HL-60 (cell line): ENCODE results near the gene MAP7D3.

Experiments used
- DNase-seq, 2 experiments: peaks; one replicate each; pipeline ENCODE4 v3.0.0-alpha.2; 2010 to 2020; ENCODE audit warnings: low read depth in 1 of 2, low spot score in 1 of 2
- H3K27ac ChIP-seq: fragments of 250-450 bp; sonication (Bioruptor Pico); replicated peaks from 2 replicates; pipeline ENCODE4 v1.5.1; 2020; ENCODE audit warnings: mild to moderate bottlenecking, moderate library complexity
- H3K27me3 ChIP-seq: fragments of 250-450 bp; sonication (Bioruptor Pico); 2 replicates; pipeline ENCODE4 v1.5.1; 2021; ENCODE audit warnings: mild to moderate bottlenecking, moderate library complexity; ENCODE audit not compliant: insufficient read depth, poor library complexity, severe bottlenecking
- H3K4me3 ChIP-seq: replicated peaks from 2 replicates; pipeline ENCODE4 v1.5.1; 2011; ENCODE audit warnings: mild to moderate bottlenecking, control low read depth, low read length; ENCODE audit not compliant: insufficient read depth
- GABPA ChIP-seq: IDR thresholded peaks from 2 replicates; pipeline ENCODE4 v1.6.1; 2012; ENCODE audit warnings: low read depth
- POLR2AphosphoS5 ChIP-seq: IDR thresholded peaks from 2 replicates; pipeline ENCODE4 v1.6.1; 2012; ENCODE audit warnings: low read depth
- SPI1 ChIP-seq: IDR thresholded peaks from 2 replicates; pipeline ENCODE4 v1.6.1; 2012; ENCODE audit warnings: low read depth, mild to moderate bottlenecking, borderline replicate concordance
- TF ChIP-seq, protein P1 (sequence below): IDR thresholded peaks from 2 replicates; pipeline ENCODE4 v1.6.1; 2012; ENCODE audit warnings: low read depth; ENCODE audit not compliant: insufficient replicate concordance
- TF ChIP-seq, protein P2 (sequence below): IDR thresholded peaks from one replicate; pipeline ENCODE4 v1.5.1; 2011; ENCODE audit warnings: low read length, control low read depth, inconsistent platforms; ENCODE audit not compliant: insufficient read depth

The MAP7D3 gene

DNA sequence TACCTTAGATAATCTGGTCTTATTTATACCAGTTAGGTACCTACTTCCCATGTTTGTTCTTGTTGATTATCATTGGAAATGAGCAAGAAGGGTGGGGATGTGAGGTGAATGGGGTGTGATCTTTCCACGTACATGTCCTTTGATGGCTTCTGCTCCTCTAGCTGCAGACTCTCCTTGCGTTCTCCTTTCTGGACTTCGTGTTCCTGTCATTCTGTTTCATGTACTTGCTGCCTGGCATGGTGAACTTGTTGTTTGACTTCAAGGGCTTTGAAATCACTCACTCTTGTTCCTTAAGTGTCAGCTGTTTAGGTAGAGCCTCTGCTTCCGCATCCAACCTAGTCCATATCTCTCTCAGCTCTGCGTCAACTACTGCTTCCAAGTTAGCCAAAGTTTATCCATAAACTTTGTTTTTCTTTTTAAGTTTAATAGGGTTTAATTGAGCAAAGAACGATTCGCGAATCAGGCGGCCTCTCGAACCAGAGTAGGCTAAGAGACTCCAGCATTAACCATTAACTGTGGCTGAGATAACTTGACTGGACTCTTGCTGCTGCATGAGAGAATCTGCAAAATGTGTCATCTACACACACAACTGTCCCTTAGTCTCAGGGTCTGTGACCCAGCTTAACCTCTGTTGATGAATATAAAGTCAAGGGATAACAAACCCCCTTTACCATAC, 61.0 kb downstream of the MAP7D3 start:
- TF ChIP-seq GABPA (no peak), POLR2AphosphoS5 (no peak), SPI1 (no peak)
- TF ChIP-seq, protein P1, sequence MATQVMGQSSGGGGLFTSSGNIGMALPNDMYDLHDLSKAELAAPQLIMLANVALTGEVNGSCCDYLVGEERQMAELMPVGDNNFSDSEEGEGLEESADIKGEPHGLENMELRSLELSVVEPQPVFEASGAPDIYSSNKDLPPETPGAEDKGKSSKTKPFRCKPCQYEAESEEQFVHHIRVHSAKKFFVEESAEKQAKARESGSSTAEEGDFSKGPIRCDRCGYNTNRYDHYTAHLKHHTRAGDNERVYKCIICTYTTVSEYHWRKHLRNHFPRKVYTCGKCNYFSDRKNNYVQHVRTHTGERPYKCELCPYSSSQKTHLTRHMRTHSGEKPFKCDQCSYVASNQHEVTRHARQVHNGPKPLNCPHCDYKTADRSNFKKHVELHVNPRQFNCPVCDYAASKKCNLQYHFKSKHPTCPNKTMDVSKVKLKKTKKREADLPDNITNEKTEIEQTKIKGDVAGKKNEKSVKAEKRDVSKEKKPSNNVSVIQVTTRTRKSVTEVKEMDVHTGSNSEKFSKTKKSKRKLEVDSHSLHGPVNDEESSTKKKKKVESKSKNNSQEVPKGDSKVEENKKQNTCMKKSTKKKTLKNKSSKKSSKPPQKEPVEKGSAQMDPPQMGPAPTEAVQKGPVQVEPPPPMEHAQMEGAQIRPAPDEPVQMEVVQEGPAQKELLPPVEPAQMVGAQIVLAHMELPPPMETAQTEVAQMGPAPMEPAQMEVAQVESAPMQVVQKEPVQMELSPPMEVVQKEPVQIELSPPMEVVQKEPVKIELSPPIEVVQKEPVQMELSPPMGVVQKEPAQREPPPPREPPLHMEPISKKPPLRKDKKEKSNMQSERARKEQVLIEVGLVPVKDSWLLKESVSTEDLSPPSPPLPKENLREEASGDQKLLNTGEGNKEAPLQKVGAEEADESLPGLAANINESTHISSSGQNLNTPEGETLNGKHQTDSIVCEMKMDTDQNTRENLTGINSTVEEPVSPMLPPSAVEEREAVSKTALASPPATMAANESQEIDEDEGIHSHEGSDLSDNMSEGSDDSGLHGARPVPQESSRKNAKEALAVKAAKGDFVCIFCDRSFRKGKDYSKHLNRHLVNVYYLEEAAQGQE, result no peak
- TF ChIP-seq, protein P2, sequence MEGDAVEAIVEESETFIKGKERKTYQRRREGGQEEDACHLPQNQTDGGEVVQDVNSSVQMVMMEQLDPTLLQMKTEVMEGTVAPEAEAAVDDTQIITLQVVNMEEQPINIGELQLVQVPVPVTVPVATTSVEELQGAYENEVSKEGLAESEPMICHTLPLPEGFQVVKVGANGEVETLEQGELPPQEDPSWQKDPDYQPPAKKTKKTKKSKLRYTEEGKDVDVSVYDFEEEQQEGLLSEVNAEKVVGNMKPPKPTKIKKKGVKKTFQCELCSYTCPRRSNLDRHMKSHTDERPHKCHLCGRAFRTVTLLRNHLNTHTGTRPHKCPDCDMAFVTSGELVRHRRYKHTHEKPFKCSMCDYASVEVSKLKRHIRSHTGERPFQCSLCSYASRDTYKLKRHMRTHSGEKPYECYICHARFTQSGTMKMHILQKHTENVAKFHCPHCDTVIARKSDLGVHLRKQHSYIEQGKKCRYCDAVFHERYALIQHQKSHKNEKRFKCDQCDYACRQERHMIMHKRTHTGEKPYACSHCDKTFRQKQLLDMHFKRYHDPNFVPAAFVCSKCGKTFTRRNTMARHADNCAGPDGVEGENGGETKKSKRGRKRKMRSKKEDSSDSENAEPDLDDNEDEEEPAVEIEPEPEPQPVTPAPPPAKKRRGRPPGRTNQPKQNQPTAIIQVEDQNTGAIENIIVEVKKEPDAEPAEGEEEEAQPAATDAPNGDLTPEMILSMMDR, result no peak
- no peak overlapping the region for H3K4me3 ChIP-seq
- H3K27me3 ChIP-seq, result no peaks in the 10 kb centered on the region
- DNase-seq, result no peak
- H3K27ac ChIP-seq, result no peak overlapping the region

DNA sequence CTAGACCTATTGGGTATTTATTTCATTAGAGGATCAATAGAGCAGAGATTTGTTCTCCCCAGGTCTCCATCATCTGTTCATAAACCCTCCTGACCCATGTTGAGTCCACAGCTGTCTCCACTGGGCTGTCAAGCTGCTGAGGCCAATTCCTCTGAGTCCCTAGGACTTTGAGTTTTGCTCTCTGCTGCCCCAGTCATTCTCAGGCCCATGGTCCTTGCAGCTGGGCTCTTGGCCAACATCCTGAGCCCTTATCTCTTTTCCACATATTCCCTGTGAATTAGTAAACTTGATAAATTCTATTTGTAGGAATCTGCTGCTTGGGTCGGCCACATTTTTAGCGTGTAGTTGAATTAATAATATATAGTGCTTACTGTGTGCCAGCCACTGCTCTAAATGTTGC, 62.0 kb downstream of the MAP7D3 start:
- no peak overlapping the region for H3K27ac ChIP-seq
- TF ChIP-seq, protein P1, result no peak
- TF ChIP-seq, protein P2, result no peak
- TF ChIP-seq POLR2AphosphoS5 (no peak), GABPA (no peak), SPI1 (no peak)
- no peak overlapping the region for H3K4me3 ChIP-seq
- no peaks in the 10 kb centered on the region for H3K27me3 ChIP-seq
- DNase-seq, result no peak

DNA sequence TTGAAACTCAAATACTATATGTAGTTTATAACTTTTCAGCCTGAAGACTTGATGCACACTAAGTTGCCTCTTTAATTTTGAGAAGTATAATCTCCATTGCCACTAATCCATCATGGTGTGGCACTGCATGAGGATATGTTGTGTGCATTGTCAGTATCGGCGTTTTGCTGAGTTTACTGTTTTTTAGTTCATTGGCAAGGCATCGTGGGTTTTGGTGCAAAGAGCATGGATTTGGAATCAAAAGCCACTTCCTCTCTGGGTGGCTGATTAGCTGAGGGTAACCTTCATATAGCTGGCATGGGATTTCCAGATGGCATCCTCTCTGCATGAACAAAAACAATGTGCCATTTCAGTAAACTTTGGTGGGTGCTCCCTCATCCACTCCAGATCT, 65.2 kb downstream of the MAP7D3 start:
- no peak overlapping the region for H3K4me3 ChIP-seq
- TF ChIP-seq, protein P1, result no peak
- TF ChIP-seq SPI1 (no peak), GABPA (no peak), POLR2AphosphoS5 (no peak)
- TF ChIP-seq, protein P2, result no peak
- H3K27me3 ChIP-seq, result no peaks in the 10 kb centered on the region
- H3K27ac ChIP-seq, result no peak overlapping the region
- DNase-seq, result no peak
